GM08714 (cell line): ENCODE results near the gene TMEM119.
"Not testable (repeated sequence)": the region's sequence is repeated elsewhere in the genome, so short reads cannot be mapped to it uniquely, and the experiment has no call there.

ENCODE experiments used
- H3K4me3 ChIP-seq: fragments of 200-500 bp; sonication (Bioruptor generic); 2 replicates; pipeline ENCODE4 v1.5.1; 2014; ENCODE audit warnings: mild to moderate bottlenecking, low read length, inconsistent platforms
- ZNF274 ChIP-seq: IDR thresholded peaks from 2 replicates; pipeline ENCODE4 v1.6.1; 2012; ENCODE audit warnings: mild to moderate bottlenecking, low read depth, low read length

TMEM119 gene

GRCh38 chr12:108592033-108592909, 5.6 kb downstream of the TMEM119 start:
- no peak overlapping the region for H3K4me3 ChIP-seq
- TF ChIP-seq ZNF274: no peak

- no peak overlapping the region for H3K4me3 ChIP-seq
- no peak for TF ChIP-seq ZNF274
Observed at GRCh38 chr12:108591267-108591980, 6.5 kb downstream of the TMEM119 start.

GRCh38 chr12:108590463-108590862, 7.4 kb downstream of the TMEM119 start:
- H3K4me3 ChIP-seq: not testable (repeated sequence)

- TF ChIP-seq ZNF274: no peak
- no peak overlapping the region for H3K4me3 ChIP-seq
Observed at GRCh38 chr12:108589840-108590229, 8.0 kb downstream of the TMEM119 start.

GRCh38 chr12:108589028-108589839, 8.7 kb downstream of the TMEM119 start:
- no peak for TF ChIP-seq ZNF274
- no peak overlapping the region for H3K4me3 ChIP-seq

GRCh38 chr12:108587826-108588225, 10.1 kb downstream of the TMEM119 start:
- no peak for TF ChIP-seq ZNF274
- no peak overlapping the region for H3K4me3 ChIP-seq

- TF ChIP-seq ZNF274: no peak
Observed at GRCh38 chr12:108586306-108586705, 11.6 kb downstream of the TMEM119 start.

GRCh38 chr12:108585864-108586263, 12.0 kb downstream of the TMEM119 start:
- no peak overlapping the region for H3K4me3 ChIP-seq
- TF ChIP-seq ZNF274: no peak

More at GRCh38 chr12:108586306-108586705, 11.6 kb downstream of the TMEM119 start:
- no peak overlapping the region for H3K4me3 ChIP-seq

GRCh38 chr12:108584456-108585065, 13.3 kb downstream of the TMEM119 start:
- no peak for TF ChIP-seq ZNF274
- H3K4me3 ChIP-seq: no peak overlapping the region

- TF ChIP-seq ZNF274: no peak
- no peak overlapping the region for H3K4me3 ChIP-seq
Observed at GRCh38 chr12:108583991-108584390, 13.9 kb downstream of the TMEM119 start.

- H3K4me3 ChIP-seq: no peak overlapping the region
- TF ChIP-seq ZNF274: no peak
Observed at GRCh38 chr12:108582978-108583770, 14.7 kb downstream of the TMEM119 start.

- no peak overlapping the region for H3K4me3 ChIP-seq
- no peak for TF ChIP-seq ZNF274
Observed at GRCh38 chr12:108582509-108582908, 15.4 kb downstream of the TMEM119 start.
